Tibial artery (tissue), 4 donors: ENCODE results near the gene CSPG4.

Source experiments
- DNase-seq, 2 donors: peaks; one replicate each; pipeline ENCODE4 v3.0.0-alpha.2; 2019
- H3K27ac ChIP-seq, 2 donors: fragments of 200-600 bp; sonication (generic) in 1 of 2; 1 replicate in 1 of 2; 2 replicates in 1 of 2; pipeline ENCODE4 v1.5.1; 2018 to 2019; ENCODE audit warnings: mild to moderate bottlenecking in 1 of 2
- H3K27me3 ChIP-seq, 2 donors: fragments of 200-600 bp; sonication (generic) in 1 of 2; one replicate each; pipeline versions ENCODE4 v1.5.1 to v1.6.0; 2016 to 2019
- H3K36me3 ChIP-seq, 3 donors: fragments of 200-600 bp; sonication (generic) in 2 of 3; one replicate each; pipeline ENCODE4 v1.5.1; 2016 to 2019; ENCODE audit warnings: mild to moderate bottlenecking in 2 of 3
- H3K4me1 ChIP-seq, 4 donors: fragments of 200-600 bp; sonication (generic) in 2 of 4; 1 replicate in 3 of 4; 2 replicates in 1 of 4; pipeline ENCODE4 v1.5.1; 2016 to 2019
- H3K4me3 ChIP-seq, 2 donors: fragments of 200-600 bp; sonication (generic) in 1 of 2; 1 replicate in 1 of 2; 2 replicates in 1 of 2; pipeline ENCODE4 v1.5.1; 2018 to 2019; ENCODE audit warnings: mild to moderate bottlenecking in 2 of 2
- H3K9me3 ChIP-seq, 3 donors: fragments of 200-600 bp; sonication (generic) in 1 of 3; one replicate each; pipeline ENCODE4 v1.5.1; 2016 to 2019
- intact Hi-C: fragments of 100-400 bp; cut with DNase I; formaldehyde crosslinking; loops from one replicate; pipeline ENCODE4 v1.15.0; 2023; ENCODE audit warnings: low total_unique reads
- TF ChIP-seq, protein P1 (sequence below), 2 experiments: fragments of 200-600 bp in 1 of 2; fragments of 450-650 bp in 1 of 2; IDR thresholded peaks; one replicate each; pipeline ENCODE4 v1.5.1; 2017 to 2019; ENCODE audit warnings: antibody characterized with exemption in 2 of 2, mild to moderate bottlenecking in 1 of 2, moderate library complexity in 1 of 2

Gene CSPG4

DNA sequence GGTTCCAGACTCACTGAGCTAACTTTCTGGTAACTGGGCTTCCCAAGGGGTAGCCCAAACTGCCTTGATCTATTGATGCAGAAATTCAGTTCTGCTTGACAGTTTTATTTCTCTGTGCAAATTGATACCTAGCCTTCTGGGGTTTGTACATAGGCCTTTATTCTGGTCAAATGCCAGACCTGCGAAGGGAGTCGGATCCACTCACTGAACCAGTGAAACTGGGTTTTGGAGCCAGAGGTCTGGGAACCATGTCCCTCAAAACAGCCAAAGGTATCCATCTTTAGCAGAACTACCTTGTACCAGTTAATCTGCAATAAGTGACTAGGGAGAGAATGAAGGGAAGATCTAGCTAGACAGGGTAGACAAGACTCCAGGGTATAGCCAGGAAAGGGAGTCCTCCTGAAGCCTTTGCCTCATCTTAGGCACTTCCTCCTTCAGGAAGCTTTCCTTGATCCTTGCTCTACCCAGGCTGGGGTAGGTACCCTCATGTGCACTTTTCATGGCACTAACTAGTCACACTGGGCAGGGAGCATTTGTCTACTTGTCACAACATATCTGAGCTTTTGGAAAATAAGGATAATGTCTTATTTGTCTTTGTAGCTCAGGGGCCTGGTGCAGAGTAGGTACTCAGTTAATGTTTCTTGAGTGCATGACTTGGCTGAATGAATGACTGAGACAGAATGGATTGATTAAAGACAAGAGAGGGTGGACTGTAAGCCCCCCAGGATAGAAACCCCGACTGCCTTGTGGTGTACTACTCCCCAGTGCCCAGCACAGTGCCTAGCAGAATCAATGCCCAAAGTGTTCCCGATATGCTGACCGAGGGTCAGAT, 66.3 kb downstream of the CSPG4 start:
- peak overlapping the region; percentile 78 to 79 for H3K4me3 ChIP-seq
- no peaks in the 10 kb centered on the region for H3K9me3 ChIP-seq
- H3K36me3 ChIP-seq: peaks cover 0 to 24% (median 14%) of the 10 kb centered on the region in 3 donors
- H3K27ac ChIP-seq: peak overlapping the region; percentile 93
- no peak for DNase-seq
- no peaks in the 10 kb centered on the region for H3K27me3 ChIP-seq
- peaks cover 0 to 43% (median 35%) of the 10 kb centered on the region in 4 donors for H3K4me1 ChIP-seq
- intact Hi-C loops: loop anchor here (10.0 kb wide), 1 partner anchor 158 kb away; no protein-coding TSS in a partner anchor
- TF ChIP-seq, protein P1, sequence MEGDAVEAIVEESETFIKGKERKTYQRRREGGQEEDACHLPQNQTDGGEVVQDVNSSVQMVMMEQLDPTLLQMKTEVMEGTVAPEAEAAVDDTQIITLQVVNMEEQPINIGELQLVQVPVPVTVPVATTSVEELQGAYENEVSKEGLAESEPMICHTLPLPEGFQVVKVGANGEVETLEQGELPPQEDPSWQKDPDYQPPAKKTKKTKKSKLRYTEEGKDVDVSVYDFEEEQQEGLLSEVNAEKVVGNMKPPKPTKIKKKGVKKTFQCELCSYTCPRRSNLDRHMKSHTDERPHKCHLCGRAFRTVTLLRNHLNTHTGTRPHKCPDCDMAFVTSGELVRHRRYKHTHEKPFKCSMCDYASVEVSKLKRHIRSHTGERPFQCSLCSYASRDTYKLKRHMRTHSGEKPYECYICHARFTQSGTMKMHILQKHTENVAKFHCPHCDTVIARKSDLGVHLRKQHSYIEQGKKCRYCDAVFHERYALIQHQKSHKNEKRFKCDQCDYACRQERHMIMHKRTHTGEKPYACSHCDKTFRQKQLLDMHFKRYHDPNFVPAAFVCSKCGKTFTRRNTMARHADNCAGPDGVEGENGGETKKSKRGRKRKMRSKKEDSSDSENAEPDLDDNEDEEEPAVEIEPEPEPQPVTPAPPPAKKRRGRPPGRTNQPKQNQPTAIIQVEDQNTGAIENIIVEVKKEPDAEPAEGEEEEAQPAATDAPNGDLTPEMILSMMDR (IDR thresholded peaks at IDR 0.05): no peak

- peaks cover 0 to 5% (median 0%) of the 10 kb centered on the region in 3 donors for H3K36me3 ChIP-seq
- H3K4me1 ChIP-seq: peaks cover 0 to 30% (median 22%) of the 10 kb centered on the region in 4 donors
- H3K9me3 ChIP-seq: no peaks in the 10 kb centered on the region
- H3K27ac ChIP-seq: no peak overlapping the region
- no peak overlapping the region for H3K4me3 ChIP-seq
- TF ChIP-seq, protein P1 (IDR thresholded peaks at IDR 0.05): no peak
- H3K27me3 ChIP-seq: no peaks in the 10 kb centered on the region
- no peak for DNase-seq
- intact Hi-C loops: loop anchor here (10.0 kb wide), 1 partner anchor 160 kb away; no protein-coding TSS in a partner anchor
These were observed 68.3 kb downstream of the CSPG4 start for GRCh38 chr15:75644376-75644775.

- no peak overlapping the region for H3K27ac ChIP-seq
- no peaks in the 10 kb centered on the region for H3K27me3 ChIP-seq
- DNase-seq: no peak
- intact Hi-C loops: loop anchor here (10.0 kb wide), 1 partner anchor 163 kb away; no protein-coding TSS in a partner anchor
- TF ChIP-seq, protein P1 (IDR thresholded peaks at IDR 0.05): no peak
- no peak overlapping the region for H3K4me3 ChIP-seq
- H3K4me1 ChIP-seq: peaks cover 0 to 46% (median 36%) of the 10 kb centered on the region in 4 donors
- peaks cover 0 to 3% (median 0%) of the 10 kb centered on the region in 3 donors for H3K36me3 ChIP-seq
- H3K9me3 ChIP-seq: no peaks in the 10 kb centered on the region
These were observed 71.0 kb downstream of the CSPG4 start for GRCh38 chr15:75641603-75642002.

DNA sequence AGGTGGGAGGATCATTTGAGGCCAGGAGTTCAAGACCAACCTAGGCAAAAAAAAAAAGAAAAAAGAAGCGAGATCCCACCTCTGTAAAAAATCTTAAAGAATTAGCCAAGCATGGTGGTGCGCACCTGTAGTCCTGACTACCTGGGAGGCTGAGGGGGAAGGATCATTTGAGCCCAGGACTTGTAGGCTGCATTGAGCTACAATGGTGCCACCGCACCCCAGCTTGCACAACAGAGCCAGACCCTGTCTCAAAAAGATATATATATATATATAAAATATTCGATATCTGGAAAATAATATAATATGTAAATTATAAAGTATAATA, 71.5 kb downstream of the CSPG4 start:
- intact Hi-C loops: loop anchor here (10.0 kb wide), 1 partner anchor 164 kb away; no protein-coding TSS in a partner anchor
- Histone ChIP-seq H3K27ac (peak overlapping the region; percentile 90 to 96), H3K27me3 (no peaks in the 10 kb centered on the region), H3K36me3 (peaks cover 0 to 3% (median 0%) of the 10 kb centered on the region in 3 donors), H3K9me3 (no peaks in the 10 kb centered on the region), H3K4me3 (peak overlapping the region in 1 of 2 donors; percentile 81), H3K4me1 (peaks cover 0 to 46% (median 31%) of the 10 kb centered on the region in 4 donors)
- TF ChIP-seq, protein P1 (IDR thresholded peaks at IDR 0.05): no peak
- DNase-seq: no peak

- Histone ChIP-seq H3K27me3 (no peaks in the 10 kb centered on the region), H3K4me3 (peak overlapping the region; percentile 81 to 94), H3K27ac (peak overlapping the region; percentile 90 to 96), H3K4me1 (peaks cover 0 to 44% (median 27%) of the 10 kb centered on the region in 4 donors), H3K9me3 (no peaks in the 10 kb centered on the region), H3K36me3 (peaks cover 0 to 3% (median 0%) of the 10 kb centered on the region in 3 donors)
- no peak for DNase-seq
- TF ChIP-seq, protein P1 (IDR thresholded peaks at IDR 0.05): no peak
- intact Hi-C loops: loop anchor here (10.0 kb wide), 1 partner anchor 164 kb away; no protein-coding TSS in a partner anchor
These were observed 72.0 kb downstream of the CSPG4 start for GRCh38 chr15:75640483-75641178.
